GM19467 (cell line): Measurements from ENCODE around the gene CBARP.
"Not testable (repeated sequence)": the region's sequence is repeated elsewhere in the genome, so short reads cannot be mapped to it uniquely, and the experiment has no call there.

Experiments
- ATAC-seq: cut with Tn5 transposase; IDR thresholded peaks from one replicate; pipeline ENCODE4 v1.9.1; 2021; ENCODE audit warnings: mild to moderate bottlenecking, moderate library complexity; ENCODE audit not compliant: unreplicated experiment

The CBARP gene

DNA sequence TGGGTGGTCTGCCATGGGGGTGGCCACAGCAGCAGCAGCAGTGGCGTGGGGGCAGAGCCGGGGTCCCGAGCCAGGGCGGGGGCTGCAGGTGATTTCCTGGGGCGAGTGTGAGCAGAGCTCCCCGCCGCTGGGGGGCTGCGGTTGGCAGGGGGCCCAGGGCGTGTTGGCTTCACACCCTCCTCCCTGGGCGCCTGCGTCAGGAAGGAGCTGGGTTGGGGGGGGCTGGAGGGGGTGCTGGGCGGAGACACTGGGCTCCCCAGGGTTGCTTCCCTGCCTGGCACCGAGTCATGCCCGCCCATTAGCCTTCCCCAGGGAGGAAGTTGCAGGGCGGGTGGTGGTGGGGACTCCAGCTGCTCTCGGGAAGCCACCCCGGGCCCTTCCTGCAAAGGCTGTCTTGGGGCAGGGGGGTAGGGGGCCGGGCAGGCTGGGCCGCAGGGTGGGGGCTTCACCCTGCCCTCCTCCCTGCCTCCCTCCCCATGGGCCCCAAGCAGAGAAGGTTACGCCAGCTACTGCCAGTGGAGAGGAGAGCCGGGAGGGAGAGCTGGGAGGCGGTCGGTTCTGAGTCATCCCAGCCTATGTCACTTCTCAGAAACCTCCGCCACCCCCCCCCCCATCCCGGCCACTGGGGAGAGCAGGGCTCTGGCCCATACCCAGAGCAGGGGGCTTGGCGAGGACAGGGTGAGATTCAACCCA lies 15.2 kb upstream of the CBARP start:
- ATAC-seq = no peak

DNA sequence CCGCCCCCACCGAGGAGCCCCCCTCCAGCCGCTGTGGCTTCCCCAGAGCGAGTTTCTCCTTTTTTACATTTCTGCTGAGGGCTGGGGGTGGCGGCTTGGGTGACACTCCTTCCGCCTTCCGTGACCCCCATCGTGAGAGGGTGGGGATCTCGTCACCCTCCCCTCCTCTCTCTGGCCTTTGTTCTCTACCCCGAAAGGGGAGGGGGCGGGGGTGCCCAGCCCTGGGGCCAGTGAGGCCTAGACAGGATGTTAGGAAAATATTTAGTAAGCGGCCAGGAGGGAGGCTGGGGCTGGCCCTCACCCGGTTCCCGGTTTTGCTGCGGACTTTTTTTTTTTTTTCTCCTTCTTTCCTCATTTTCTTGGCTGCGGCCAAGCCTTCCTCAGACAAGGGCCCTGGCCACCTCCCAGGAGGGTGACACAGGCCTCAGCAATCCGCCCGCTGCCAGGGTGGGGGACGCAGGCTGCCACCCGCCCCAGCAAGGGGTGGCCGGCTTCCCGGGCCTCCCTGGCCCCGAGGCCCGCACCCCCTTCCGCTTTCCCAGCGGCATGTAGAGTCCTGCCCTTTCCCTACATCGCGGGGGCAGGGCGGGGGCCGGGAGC lies 14.5 kb upstream of the CBARP start:
- no peak for ATAC-seq

DNA sequence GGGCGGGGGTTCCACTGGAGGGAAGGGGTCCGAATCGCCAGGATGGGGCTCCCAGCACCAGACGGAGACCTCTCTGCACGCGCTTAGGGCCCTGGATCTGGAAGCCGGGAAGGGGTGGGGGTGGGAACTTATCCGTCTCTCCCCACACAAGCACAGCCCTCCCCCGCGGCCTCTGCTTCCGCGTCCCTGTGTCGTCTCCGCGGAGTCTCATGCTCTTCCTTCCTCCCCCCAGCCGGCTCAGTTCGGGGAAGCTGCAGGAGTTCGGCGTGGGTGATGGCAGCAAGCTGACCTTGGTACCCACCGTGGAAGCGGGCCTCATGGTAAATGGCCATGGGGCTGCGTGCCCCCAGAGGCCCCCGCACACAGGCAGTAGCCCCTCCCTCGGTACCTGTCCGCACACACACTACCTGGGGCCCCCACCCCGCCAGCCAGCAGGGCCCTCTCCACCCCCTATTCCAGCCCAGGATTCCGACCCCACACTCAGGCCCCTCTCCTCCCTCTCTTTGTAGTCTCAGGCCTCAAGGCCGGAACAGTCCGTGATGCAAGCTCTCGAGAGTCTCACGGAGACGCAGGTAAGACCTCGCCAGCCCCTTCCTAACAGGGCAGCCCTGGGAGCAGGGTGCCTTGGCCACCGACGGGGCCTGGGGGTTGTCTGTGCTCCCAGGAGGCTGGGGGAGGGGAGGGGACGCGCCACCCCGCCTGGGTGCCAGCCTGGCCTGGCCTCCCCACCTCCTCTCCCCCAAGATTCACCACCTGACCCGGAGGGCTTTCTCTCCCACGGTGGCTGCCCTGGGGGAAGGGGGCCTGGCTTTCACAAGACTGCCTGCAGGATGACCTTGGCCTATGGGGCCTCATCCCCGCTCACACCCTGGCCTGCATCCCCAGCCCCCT lies 13.8 kb upstream of the CBARP start:
- no peak for ATAC-seq

DNA sequence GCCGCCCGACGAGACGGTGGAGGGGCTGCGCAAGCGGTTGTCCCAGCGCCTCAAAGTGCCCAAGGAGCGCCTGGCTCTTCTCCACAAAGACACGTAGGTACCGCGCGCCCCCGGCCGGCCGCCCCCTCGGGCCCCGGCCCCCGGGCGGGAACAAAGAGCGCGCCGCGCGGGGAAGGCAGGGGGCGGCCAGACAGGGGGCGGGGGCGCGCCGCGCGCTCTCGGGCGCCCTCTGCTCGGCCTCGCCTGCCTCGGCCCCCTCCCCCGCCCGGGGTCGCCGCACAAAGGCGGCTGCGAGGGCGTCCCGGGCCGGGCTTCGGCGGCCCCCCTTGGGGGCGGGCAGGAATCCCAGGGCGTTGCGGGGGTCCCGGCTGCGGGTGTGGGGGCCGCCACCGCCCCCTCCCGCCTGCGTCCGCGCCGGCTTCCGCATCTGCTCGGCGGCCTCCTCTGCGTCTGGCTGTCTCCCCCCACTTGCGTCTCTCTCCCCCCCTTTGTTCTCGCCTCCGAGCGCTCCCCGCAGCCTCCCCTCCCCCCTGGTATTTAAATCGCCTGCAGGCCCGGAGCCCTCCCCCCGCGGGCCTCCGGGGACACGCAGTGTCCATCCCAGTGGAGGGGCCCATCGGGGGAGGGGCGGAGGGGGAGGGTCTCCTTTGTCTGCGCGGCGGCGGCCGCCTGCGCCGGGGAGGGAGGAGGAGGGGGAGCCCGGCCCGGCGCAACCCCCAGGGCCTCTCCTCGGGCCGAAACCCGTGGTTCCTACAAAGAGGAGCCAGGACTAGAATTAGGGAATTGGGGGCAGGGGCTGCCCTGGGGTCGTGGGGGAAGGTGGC lies 12.8 kb upstream of the CBARP start:
- no peak for ATAC-seq

DNA sequence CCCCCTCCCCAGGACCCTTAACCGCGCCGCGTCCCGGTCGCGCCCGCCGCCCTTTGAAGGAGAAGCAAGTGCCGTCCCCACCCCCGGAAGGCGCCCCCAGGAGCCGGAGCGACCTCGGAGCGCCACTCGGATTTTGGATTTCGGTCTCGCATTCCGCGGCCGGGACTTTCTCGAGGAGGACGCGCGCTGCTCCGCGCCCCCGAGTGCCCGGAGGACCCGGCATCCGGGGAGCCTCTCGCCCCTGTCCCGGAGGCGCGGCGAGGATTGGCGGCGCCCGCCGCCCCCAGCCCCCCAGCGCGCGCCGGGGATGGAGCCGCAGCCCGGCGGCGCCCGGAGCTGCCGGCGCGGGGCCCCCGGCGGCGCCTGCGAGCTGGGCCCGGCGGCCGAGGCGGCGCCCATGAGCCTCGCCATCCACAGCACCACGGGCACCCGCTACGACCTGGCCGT lies 12.2 kb upstream of the CBARP start:
- ATAC-seq = no peak

DNA sequence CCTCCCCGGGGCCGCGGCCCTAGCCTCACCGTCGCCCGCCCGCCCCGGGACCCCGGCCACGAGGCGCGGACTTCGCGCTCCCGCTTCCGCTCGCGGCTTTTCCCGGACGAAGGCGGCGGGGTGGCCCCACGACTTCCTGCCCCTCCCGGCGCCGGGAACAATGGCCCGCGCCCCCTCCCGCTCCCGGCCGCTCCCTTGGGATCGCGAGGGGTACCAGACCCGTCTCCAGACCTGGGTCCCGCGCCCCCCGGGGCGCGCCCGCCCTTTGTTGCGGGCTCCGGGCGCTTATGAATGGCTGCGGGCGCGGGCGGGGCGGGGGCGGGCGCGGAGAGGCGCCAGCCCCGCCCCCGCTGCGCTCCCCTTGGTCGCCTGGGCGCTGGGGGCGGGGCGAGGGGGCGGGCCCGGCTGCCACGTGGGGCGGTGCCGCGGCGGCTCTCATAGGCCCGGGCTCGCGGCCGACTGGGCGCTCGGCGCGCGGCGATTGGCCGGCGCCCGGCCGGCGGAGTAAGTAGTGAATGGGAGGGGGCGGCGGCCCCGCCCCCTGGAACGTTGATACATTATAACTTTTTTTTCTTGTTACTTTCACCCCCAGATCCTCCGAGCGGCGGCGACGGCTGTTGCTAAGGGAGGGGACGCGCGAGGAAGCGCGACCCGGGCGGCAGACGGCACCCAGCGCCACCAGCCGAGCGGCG lies 11.6 kb upstream of the CBARP start:
- ATAC-seq = peak; percentile 42

DNA sequence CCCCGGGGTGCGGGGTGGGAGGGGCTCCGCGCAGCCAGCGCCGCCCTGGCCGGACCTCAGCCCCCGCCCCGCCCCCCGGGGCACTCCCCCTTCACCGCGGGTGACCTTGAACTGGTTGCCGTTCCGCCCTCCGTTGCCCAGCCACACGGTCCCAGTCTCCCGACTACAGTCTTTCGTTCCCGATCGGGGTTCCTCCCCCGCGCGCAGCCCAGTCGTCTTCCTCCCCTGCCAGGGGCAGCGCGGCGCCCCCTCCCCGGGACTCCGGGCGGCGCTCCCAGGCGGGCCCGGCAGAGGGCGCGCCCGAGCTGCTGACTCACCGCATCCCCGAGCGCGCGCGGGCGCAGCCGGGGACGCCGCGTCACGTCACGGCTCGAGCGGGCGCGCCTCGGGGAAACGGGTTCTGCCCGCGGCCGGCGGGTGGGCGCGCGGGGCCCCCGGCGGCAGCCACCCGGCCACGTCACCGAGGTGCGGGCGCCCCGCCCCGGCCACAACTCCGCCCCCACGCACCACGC lies 11.0 kb upstream of the CBARP start:
- peak; percentile 23 for ATAC-seq

DNA sequence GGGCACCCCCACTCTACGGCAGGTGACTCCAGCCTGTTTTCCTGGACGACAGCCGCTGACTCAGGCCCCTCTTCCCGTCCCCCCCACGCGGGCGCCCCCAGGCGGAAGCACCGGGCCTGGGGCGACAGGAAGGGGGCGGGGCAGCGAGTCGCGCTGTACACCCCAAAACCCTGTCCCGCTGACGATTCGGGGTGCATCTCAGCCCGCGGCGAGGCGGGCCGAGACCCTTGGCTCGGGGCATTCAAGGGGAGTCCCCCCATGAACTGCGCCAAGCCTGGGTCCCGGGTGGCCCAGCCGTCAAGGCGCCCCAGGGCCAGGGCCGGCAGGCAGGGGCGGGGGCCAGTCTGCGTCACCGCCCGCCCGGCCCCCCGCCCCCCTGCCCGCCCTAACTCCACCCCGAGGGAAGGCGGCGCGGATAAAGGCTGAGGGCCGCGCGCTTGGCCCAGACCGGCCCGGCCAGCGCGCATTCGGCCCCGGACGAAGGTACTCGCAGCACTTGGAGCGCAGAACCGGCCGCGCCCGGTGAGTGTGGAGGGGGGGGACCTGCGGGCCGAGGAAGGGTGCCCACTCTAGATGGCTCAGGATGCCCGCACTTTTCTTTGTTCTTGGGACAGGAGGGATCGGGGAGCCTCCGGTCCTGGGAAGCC lies 10.5 kb upstream of the CBARP start, which contains the start of gene MIDN:
MIDN (plus strand) TSS at position 445 of the 647 bp plus-strand sequence. CDS start 1,714 bp downstream, outside the sequence.
- ATAC-seq = peak; percentile 20

DNA sequence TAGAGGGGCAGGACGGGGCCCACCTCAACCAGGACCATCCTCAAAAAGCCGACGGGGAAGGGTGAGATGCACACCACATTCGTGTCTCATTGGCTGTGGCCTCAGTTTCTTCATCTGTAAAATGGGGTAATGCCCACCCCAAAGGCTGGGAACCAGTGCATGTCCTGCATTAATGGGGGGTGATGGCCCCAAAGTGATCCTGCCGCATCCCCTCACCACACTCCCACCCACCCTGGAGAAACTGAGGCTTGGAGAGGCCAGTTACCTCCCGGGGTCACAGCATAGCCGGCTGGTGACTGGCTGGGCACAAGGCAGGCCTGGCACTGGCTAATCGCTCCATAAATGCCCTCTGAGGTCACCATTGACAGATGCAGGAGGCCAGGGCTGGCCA lies 9.9 kb upstream of the CBARP start:
- ATAC-seq = no peak

DNA sequence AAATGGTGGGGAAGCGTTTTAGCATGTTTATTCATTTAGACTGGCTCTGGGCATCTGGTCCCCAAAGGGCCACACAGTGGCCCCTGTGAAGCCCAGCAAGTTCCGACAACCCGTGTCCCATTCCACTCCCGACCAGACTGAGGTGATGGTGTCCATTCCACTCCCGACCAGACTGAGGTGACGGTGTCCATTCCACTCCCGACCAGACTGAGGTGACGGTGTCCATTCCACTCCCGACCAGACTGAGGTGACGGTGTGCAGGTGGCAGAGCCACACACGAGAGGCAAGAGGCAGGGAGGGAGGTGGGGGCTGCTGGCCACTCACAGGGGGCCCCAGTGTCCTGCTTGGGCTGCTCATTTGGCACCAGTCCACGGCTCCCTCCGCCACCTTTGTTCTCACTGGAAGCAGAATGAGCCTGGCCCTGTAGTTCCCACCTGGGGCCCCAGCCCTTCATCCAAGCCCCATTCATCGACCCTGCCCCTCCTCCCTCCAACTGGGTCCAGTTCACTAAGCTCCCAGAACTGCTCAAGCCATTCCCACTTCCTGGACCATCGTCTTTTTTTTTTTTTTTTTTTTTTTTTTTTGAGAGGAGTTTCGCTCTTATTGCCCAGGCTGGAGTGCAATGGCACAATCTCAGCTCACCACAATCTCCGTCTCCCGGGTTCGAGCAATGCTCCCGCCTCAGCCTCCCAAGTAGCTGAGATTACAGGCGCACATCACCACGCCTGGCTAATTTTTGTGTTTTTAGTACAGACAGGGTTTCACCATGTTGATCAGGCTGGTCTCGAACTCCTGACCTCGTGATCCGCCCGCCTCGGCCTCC lies 8.7 kb upstream of the CBARP start:
- ATAC-seq = not testable (repeated sequence)

DNA sequence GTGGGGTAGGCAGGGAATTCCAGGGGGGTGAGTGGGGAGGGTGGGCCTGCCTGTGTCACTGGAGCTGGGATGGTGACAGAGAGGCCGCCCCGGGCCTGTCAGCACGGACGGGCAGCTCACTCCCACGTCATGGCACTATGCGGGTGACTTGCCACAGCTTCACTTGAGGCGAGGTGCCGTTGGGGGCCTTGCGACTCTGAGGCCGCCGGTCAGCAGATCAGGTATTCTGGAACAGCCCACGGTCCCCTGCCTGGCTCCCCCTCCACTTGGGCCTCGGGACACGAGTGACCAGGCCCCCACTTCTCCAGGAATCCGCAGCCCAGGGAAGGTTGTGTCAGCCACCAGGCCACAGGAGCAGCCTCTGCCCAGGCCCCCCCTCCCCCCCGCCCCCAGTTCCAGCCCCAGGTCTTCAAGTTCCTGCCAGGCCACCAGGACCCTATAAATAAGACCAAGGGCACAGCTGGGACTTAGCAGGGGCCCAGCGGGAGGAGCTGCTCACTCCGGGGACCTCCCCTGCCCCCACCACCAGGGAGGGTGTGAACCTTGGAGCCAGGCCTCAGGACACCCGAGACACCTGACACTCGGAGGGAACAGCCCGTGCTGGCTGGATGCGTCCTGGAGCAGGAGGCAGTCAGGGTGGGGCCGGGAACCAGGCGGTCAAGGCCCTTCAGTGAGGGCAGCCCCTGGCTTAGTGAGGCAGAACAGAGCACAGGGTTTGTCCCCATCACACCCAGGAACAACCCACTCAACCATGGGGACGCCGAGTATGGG lies 7.9 kb upstream of the CBARP start:
- ATAC-seq = no peak

DNA sequence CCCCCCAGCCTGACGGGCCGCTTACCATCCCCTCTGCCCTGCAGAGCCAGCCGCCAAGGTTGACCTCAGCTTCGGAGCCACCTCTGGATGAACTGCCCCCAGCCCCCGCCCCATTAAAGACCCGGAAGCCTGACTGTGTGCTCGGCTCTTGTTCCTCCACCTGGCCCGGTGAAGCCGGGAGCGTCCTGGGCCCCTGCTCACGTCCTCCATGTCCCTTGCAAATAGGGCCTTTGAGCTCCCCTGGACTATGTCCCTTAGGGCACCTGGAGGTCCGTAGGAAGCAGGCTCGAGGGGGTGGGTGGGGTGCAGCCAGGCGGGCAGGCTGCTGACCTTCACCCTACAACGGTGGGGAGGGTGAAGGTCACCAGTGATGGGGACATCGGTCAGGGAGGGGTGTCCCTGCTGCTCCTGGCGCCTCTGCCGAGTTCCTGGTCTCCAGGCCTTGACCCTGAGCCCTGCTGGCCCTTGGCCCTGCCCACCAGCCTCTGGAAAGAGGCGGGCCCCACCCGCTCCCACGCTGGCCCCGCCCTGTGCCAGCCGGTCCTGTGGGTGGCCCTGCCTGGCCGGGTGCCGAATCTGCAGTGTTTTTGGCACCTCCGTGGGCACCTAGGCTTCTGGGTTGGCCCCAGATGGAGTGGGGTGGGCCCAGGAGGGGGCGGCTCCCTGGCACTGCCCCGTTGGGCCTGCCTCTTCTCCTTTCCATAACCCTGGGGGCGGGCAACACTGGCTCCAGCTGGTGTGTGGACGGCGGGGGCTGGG lies 7.1 kb upstream of the CBARP start:
- ATAC-seq = no peak

DNA sequence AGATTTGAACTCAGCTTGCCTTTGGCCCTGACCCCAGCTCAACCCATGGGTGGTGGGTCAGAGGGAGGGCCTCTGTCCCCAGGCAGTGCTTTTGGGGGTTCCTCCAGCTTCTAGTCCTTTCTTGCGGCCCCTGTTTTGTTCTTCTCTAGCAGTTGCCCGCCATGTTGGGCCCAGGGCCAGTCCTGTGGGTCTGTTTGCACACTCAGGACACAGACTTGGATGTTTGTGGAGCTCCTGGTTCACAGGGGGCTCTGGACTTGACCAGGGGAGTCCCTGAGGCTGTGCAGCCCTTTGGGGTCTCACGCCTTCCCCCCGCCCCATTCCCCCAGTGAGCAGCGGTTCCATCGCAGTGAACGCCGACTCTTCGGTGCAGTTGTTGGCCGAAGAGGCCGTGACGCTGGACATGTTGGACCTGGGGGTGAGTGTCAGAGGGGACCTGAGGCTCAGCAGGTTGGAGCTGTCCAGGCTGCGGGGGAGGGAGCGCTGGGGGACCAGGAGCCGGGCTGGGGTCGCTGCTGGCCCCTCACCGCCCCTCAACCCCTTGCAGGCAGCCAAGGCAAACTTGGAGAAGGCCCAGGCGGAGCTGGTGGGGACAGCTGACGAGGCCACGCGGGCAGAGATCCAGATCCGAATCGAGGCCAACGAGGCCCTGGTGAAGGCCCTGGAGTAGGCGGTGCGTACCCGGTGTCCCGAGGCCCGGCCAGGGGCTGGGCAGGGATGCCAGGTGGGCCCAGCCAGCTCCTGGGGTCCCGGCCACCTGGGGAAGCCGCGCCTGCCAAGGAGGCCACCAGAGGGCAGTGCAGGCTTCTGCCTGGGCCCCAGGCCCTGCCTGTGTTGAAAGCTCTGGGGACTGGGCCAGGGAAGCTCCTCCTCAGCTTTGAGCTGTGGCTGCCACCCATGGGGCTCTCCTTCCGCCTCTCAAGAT lies 6.2 kb upstream of the CBARP start:
- ATAC-seq = no peak

DNA sequence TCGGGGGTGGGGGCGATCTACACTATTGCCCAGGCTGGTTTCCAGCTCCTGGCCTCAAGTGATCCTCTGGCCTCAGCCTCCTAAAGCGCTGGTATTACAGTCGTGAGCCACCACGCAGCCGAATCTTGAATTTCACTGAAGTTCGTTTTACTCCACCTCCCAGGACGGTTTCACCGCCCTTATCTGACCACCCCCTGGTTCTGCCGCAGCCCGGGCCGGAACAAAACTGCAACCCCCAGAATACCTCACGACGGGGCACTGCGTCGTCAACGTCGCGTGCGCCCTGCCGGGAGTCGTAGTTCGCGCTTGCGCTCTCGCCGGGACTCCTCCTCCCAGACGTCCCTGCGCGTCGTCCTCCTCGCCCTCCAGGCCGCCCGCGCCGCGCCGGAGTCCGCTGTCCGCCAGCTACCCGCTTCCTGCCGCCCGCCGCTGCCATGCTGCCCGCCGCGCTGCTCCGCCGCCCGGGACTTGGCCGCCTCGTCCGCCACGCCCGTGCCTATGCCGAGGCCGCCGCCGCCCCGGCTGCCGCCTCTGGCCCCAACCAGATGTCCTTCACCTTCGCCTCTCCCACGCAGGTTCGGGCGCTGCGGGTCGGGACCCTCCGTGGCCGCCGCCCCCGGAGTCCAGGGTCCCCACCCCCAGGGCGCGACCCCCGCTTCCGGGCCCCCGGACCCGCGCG lies 3.8 kb upstream of the CBARP start, which contains the start of gene ATP5F1D:
ATP5F1D (plus strand) TSS at position 335 of the 679 bp plus-strand sequence; CDS start at position 435, 100 bp downstream.
- peak; percentile 56 for ATAC-seq

DNA sequence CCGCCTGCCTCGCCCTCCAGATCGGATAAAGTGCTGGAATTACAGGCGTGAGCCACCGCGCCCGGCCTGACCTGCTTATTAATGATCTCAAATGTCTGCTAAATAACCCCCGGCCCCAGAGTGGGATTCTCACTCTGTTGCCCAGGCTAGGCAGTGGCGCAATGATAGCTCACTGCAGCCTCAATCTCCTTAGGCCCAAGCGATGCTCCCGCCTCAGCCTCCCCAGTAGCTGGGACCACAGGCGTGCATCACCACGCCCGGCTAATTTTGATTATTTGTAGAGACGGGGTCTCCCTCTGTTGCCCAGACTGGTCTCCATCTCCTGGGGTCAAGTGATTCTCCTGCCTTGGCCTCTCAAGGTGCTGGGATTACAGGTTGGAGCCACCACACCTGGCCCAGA lies 3.1 kb upstream of the CBARP start:
- no peak for ATAC-seq
